GM23338 (cell line): ENCODE measurements around the gene PRUNE2.

ENCODE experiments used
- EZH2 ChIP-seq: fragments of 200-600 bp; sonication (generic); IDR thresholded peaks from one replicate; pipeline ENCODE4 v1.8.0; 2017; ENCODE audit warnings: antibody characterized with exemption, mild to moderate bottlenecking, low read depth; ENCODE audit not compliant: unreplicated experiment
- EZH2phosphoT487 ChIP-seq: fragments of 200-600 bp; sonication (generic); IDR thresholded peaks from one replicate; pipeline ENCODE4 v1.8.1; 2018; ENCODE audit warnings: antibody characterized with exemption; ENCODE audit not compliant: unreplicated experiment
- POLR2AphosphoS5 ChIP-seq: IDR thresholded peaks from 2 replicates; pipeline ENCODE4 v1.6.1; 2016; ENCODE audit warnings: antibody characterized with exemption, low read depth
- TF ChIP-seq, protein P1 (sequence below), 2 experiments: fragments of 200-600 bp in 1 of 2; sonication (generic) in 1 of 2; conservative IDR thresholded peaks; 2 replicates each; pipeline versions ENCODE4 v1.5.1 to v1.6.1; 2016 to 2017; ENCODE audit warnings: antibody characterized with exemption in 2 of 2, low read depth in 2 of 2, mild to moderate bottlenecking in 2 of 2, moderate library complexity in 1 of 2

- TF ChIP-seq, protein P1, sequence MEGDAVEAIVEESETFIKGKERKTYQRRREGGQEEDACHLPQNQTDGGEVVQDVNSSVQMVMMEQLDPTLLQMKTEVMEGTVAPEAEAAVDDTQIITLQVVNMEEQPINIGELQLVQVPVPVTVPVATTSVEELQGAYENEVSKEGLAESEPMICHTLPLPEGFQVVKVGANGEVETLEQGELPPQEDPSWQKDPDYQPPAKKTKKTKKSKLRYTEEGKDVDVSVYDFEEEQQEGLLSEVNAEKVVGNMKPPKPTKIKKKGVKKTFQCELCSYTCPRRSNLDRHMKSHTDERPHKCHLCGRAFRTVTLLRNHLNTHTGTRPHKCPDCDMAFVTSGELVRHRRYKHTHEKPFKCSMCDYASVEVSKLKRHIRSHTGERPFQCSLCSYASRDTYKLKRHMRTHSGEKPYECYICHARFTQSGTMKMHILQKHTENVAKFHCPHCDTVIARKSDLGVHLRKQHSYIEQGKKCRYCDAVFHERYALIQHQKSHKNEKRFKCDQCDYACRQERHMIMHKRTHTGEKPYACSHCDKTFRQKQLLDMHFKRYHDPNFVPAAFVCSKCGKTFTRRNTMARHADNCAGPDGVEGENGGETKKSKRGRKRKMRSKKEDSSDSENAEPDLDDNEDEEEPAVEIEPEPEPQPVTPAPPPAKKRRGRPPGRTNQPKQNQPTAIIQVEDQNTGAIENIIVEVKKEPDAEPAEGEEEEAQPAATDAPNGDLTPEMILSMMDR (conservative IDR thresholded peaks at IDR 0.05; ENCODE audit: low read depth in 2 of 2), result no peak
- TF ChIP-seq EZH2phosphoT487 (no peak), POLR2AphosphoS5 (no peak), EZH2 (no peak)
Measured at GRCh38 chr9:76932757-76933156, 26.8 kb upstream of the PRUNE2 start.
